OCI-LY7 (cell line): ENCODE measurements around the gene KRT6C. TPM values are rescaled to one million over a fixed set of nuclear protein-coding genes. Genes with fewer than 3 reads are reported as not detected.

ENCODE experiments used
- BruUV-seq: library from RNA; stranded (reverse); fragments of 400-500 nt; replicated peaks from 2 replicates; lab custom pipeline; 2021; lab: Mats Ljungman, UMichigan
- CTCF ChIA-PET: fragments of 300-600 bp; sonication (Branson Sonifier 250); formaldehyde crosslinking; loops from one replicate; lab custom pipeline; 2022; ENCODE audit warnings: antibody characterized with exemption; ENCODE audit not compliant: unreplicated experiment; lab: Charles Lee
- POLR2A ChIA-PET: fragments of 300-600 bp; sonication (Branson Sonifier 250); formaldehyde crosslinking; loops from one replicate; lab custom pipeline; 2022; ENCODE audit warnings: antibody characterized with exemption; lab: Charles Lee
- DNase-seq: peaks from one replicate; pipeline ENCODE4 v3.0.0-alpha.2; 2015; ENCODE audit warnings: low spot score
- H2AFZ ChIP-seq: fragments of 200-600 bp; sonication (generic), shearing (Covaris generic); 2 replicates; pipeline ENCODE4 v1.6.1; 2014; ENCODE audit warnings: mild to moderate bottlenecking, antibody characterized with exemption, low read length, moderate library complexity
- H3K27ac ChIP-seq: fragments of 200-600 bp; sonication (generic); 2 replicates; pipeline ENCODE4 v1.5.1; 2014; ENCODE audit warnings: mixed run types, low read depth, mild to moderate bottlenecking, moderate library complexity, low read length, inconsistent platforms; ENCODE audit not compliant: poor library complexity, severe bottlenecking
- H3K36me3 ChIP-seq: fragments of 200-600 bp; sonication (generic); 2 replicates; pipeline ENCODE4 v1.6.1; 2014; ENCODE audit warnings: mild to moderate bottlenecking, antibody characterized with exemption, low read length, moderate library complexity, mixed read lengths; ENCODE audit not compliant: insufficient read depth
- H3K4me1 ChIP-seq: fragments of 200-600 bp; sonication (generic); 2 replicates; pipeline ENCODE4 v1.5.1; 2014; ENCODE audit warnings: mild to moderate bottlenecking, low read length; ENCODE audit not compliant: insufficient read depth, poor library complexity, severe bottlenecking
- H3K4me2 ChIP-seq: fragments of 200-600 bp; sonication (generic); 2 replicates; pipeline ENCODE4 v1.6.1; 2014; ENCODE audit warnings: mild to moderate bottlenecking, low read length
- H3K4me3 ChIP-seq: fragments of 200-600 bp; sonication (generic); 2 replicates; pipeline ENCODE4 v1.5.1; 2014; ENCODE audit warnings: mild to moderate bottlenecking, low read depth, low read length; ENCODE audit not compliant: poor library complexity, severe bottlenecking
- H3K79me2 ChIP-seq: fragments of 200-600 bp; sonication (generic); 2 replicates; pipeline ENCODE4 v1.6.1; 2016; ENCODE audit warnings: low read depth, mild to moderate bottlenecking, low read length, moderate library complexity, mixed read lengths; ENCODE audit not compliant: insufficient read depth
- H3K9me2 ChIP-seq: fragments of 200-600 bp; sonication (generic); 2 replicates; pipeline ENCODE4 v1.6.1; 2016; ENCODE audit warnings: mild to moderate bottlenecking, low read length, mixed read lengths; ENCODE audit not compliant: insufficient read depth
- H3K9me3 ChIP-seq: fragments of 200-600 bp; sonication (generic); 2 replicates; pipeline ENCODE4 v1.6.1; 2014; ENCODE audit warnings: mild to moderate bottlenecking, mixed run types, low read length, mixed read lengths
- H4K20me1 ChIP-seq: fragments of 200-600 bp; sonication (generic); 2 replicates; pipeline ENCODE4 v1.6.1; 2014; ENCODE audit warnings: mild to moderate bottlenecking, antibody characterized with exemption, low read length, moderate library complexity, mixed read lengths; ENCODE audit not compliant: insufficient read depth
- CTCF ChIP-seq: fragments of 200-600 bp; sonication (generic); conservative IDR thresholded peaks from 2 replicates; pipeline ENCODE4 v1.5.1; 2014; ENCODE audit warnings: mild to moderate bottlenecking, antibody characterized with exemption, low read length, moderate library complexity, mixed read lengths
- EZH2phosphoT487 ChIP-seq: fragments of 200-600 bp; sonication (generic); IDR thresholded peaks from 2 replicates; pipeline ENCODE4 v1.6.1; 2018; ENCODE audit warnings: low read depth, borderline replicate concordance, mild to moderate bottlenecking, mixed run types, antibody characterized with exemption, low read length, moderate library complexity, mixed read lengths
- intact Hi-C: fragments of 100-400 bp; cut with micrococcal nuclease; formaldehyde crosslinking; loops from one replicate; pipeline ENCODE4 v1.10.0; 2022; ENCODE audit not compliant: unreplicated experiment
- total RNA-seq, 2 experiments: library from RNA; depleted of rRNA in 1 of 2; stranded (reverse); fragments of >200 nt in 1 of 2; shearing (Covaris generic) in 1 of 2; gene quantifications; 2 replicates each; pipeline ENCODE4 v1.2.3, GENCODE V29; 2014 to 2022

The KRT6C gene
- total RNA-seq, 2 experiments from 2014 or later, result not detected

- TF ChIP-seq CTCF (no peak), EZH2phosphoT487 (no peak)
- POLR2A ChIA-PET, result no interaction called here
- DNase-seq, result no peak
- no peaks in the 10 kb centered on the region for H3K4me1 ChIP-seq
- no peak overlapping the region for H2AFZ ChIP-seq
- H3K9me3 ChIP-seq, result 0 out of 2 replicates have a peak, but pooled peaks cover 3% of the 10 kb centered on the region
- no peak overlapping the region for H3K27ac ChIP-seq
- no peak overlapping the region for H3K4me3 ChIP-seq
- H3K79me2 ChIP-seq, result no peaks in the 10 kb centered on the region
- no TSS peak for BruUV-seq
- CTCF ChIA-PET, result no interaction called here
- intact Hi-C loops, result no loop called here
- H4K20me1 ChIP-seq, result no peaks in the 10 kb centered on the region
- H3K36me3 ChIP-seq, result no peaks in the 10 kb centered on the region
- H3K9me2 ChIP-seq, result no peaks in the 10 kb centered on the region
- H3K4me2 ChIP-seq, result no peak overlapping the region
Measured at GRCh38 chr12:52487211-52487610, 13.6 kb upstream of the KRT6C start.

DNA sequence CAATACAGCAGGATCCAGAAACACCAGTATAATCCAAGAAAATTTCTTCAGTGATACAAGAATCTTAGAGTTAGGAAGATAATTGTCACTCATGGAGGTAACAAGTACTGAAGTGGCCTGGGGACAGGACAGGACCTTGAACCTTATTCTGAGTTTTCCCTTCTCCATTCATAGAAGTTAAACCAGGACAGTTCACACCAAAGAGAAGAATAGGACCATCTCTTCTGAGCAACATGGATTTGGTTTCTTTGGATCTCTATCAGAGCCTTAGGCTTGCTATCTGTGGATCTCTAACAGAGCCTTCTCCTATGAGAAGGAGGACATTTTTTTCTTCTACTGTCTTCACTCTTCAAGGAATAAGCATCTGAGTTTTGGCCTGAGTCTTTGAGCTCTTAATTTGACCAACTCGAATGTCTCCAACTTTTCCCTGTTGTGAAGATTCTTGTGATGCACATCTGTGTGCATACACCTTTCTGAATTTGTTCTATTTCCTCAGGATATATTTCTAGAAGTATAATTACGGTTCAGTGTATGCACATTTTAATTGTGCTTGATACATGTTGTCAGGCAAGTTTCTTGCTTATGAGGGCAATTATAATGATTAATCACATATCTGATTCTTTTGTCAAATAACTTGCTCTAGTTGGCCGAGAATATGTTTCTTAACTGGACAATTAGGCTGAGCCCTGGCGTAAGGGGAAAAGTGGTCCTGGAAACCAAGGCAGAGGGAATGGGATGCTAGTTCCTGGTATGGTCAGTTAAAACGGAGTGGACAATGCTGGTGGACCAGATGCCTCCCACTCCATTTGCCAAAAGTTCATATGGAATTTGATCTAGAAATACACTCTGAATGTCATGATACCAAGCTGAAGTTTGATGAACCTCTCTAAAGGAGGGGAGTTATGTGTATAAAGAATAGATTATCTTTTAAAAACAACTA is 12.8 kb upstream of the KRT6C start:
- POLR2A ChIA-PET, result no interaction called here
- BruUV-seq, result no TSS peak
- no peaks in the 10 kb centered on the region for H3K79me2 ChIP-seq
- H3K9me2 ChIP-seq, result no peaks in the 10 kb centered on the region
- H2AFZ ChIP-seq, result no peak overlapping the region
- H3K4me2 ChIP-seq, result no peak overlapping the region
- intact Hi-C loops, result no loop called here
- H4K20me1 ChIP-seq, result no peaks in the 10 kb centered on the region
- H3K27ac ChIP-seq, result no peak overlapping the region
- H3K36me3 ChIP-seq, result no peaks in the 10 kb centered on the region
- DNase-seq, result no peak
- no peak overlapping the region for H3K4me3 ChIP-seq
- CTCF ChIA-PET, result no interaction called here
- H3K9me3 ChIP-seq, result 0 out of 2 replicates have a peak, but pooled peaks cover 3% of the 10 kb centered on the region
- TF ChIP-seq CTCF (no peak), EZH2phosphoT487 (no peak)
- no peaks in the 10 kb centered on the region for H3K4me1 ChIP-seq

DNA sequence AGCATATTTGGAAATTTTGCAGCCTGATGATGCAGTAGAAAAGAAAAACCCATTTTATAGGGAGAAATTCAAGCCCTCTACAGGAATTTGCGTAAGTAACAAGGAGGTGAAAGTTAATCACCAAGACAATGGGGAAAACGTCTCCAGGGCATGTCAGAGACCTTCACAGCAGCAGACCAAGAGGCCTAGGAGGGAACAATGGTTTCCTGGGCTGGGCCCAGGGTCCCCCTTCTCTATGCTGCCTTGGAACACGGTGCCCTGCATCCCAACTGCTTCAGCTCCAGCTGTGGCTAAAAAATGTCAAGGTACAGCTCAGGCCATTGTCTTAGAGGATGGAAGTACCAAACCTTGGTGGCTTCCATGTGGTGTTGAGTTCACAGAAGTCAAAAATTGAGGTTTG is 6.5 kb upstream of the KRT6C start:
- Histone ChIP-seq H4K20me1 (no peaks in the 10 kb centered on the region), H3K27ac (no peak overlapping the region), H2AFZ (no peak overlapping the region), H3K4me2 (no peak overlapping the region), H3K4me1 (no peaks in the 10 kb centered on the region), H3K9me2 (no peaks in the 10 kb centered on the region), H3K36me3 (no peaks in the 10 kb centered on the region), H3K79me2 (no peaks in the 10 kb centered on the region), H3K9me3 (0 out of 2 replicates have a peak, but pooled peaks cover 3% of the 10 kb centered on the region), H3K4me3 (no peak overlapping the region)
- intact Hi-C loops, result no loop called here
- BruUV-seq, result no TSS peak
- TF ChIP-seq CTCF (no peak), EZH2phosphoT487 (no peak)
- ChIA-PET POLR2A (no interaction called here), CTCF (no interaction called here)
- DNase-seq, result no peak
